Pancreas (tissue), 10 donors: ENCODE results near the gene MIER2. TPM values are rescaled to one million over a fixed set of nuclear protein-coding genes. Genes with fewer than 3 reads are reported as not detected.

Source experiments
- ATAC-seq, 4 donors: fragments of 200-7000 bp; cut with Tn5 transposase; one replicate each; pipeline versions ENCODE4 v1.8.0 to v1.9.1; 2020; ENCODE audit warnings: mild to moderate bottlenecking in 4 of 4, moderate library complexity in 4 of 4
- DNase-seq, 6 donors: peaks; one replicate each; pipeline ENCODE4 v3.0.0-alpha.2; 2020
- FAIRE-seq: peaks from 2 replicates; lab custom pipeline; 2012; peaks lifted over from hg19 to GRCh38; lab: Jason Lieb, UNC
- H3K27ac ChIP-seq, 4 donors: fragments of 200-600 bp; sonication (generic); 1 replicate in 3 of 4; 2 replicates in 1 of 4; pipeline versions ENCODE4 v1.5.0 to v1.8.0; 2020
- H3K27me3 ChIP-seq, 4 donors: fragments of 200-600 bp; one replicate each; pipeline ENCODE4 v1.8.0; 2021
- H3K36me3 ChIP-seq, 3 donors: fragments of 200-600 bp; sonication (generic) in 1 of 3; one replicate each; pipeline versions ENCODE4 v1.5.0 to v1.8.0; 2020 to 2021
- H3K4me1 ChIP-seq, 3 donors: fragments of 200-600 bp; one replicate each; pipeline ENCODE4 v1.8.0; 2021
- H3K4me3 ChIP-seq, 4 donors: fragments of 200-600 bp; sonication (generic) in 2 of 4; one replicate each; pipeline versions ENCODE4 v1.5.0 to v1.8.0; 2020 to 2021
- H3K9me3 ChIP-seq, 4 donors: fragments of 200-600 bp; one replicate each; pipeline ENCODE4 v1.8.0; 2021
- CTCF ChIP-seq, 4 donors: fragments of 200-600 bp; sonication (generic) in 3 of 4; IDR thresholded peaks; one replicate each; pipeline versions ENCODE4 v1.5.0 to v1.8.0; 2021; ENCODE audit warnings: antibody characterized with exemption in 4 of 4
- WGBS, 2 donors: extraction: QIAGEN DNeasy Blood & Tissue Kit; methylation state at CpG; one replicate each; pipeline ENCODE4 v1.1.7; 2013; 5-methylcytosine and 5-hydroxymethylcytosine counted together
- intact Hi-C, 3 donors: fragments of 100-400 bp; cut with DNase I; formaldehyde crosslinking; loops; one replicate each; pipeline versions ENCODE4 v1.11.1 to v1.14.2; 2022
- polyA plus RNA-seq, 2 donors: library from polyadenylated mRNA; stranded (reverse); fragments of 200-250 nt; gene quantifications; one replicate each; pipeline ENCODE4 v1.2.3, GENCODE V29; 2013
- total RNA-seq, 6 donors: library from RNA; stranded (reverse); fragmentation: NEBNext Ultra II Directional in 4 of 6; extraction: Animal tissue kit (Norgen Biotek cat#: 25700) in 4 of 6; gene quantifications; one replicate each; pipeline versions ENCODE4 v1.2.1 to v1.2.4, GENCODE V29; 2021 to 2023
- donor health status: healthy with polysubstance abuse.
- donor health status: DM: no; HTN: no; CAD: no; lungs with moderate emphysema.
- donor health status: DM: no; HTN: no; CAD: no.
- donor health status: control.
- donor health status: control.
- donor health status: Bipolar disorder and iron deficiency.
- donor health status: DM: yes; HTN: yes; CAD: no.
- donor health status: DM: no; HTN: no; CAD: no.
- donor health status: DM: no; HTN: no; CAD: no.
- donor health status: DM: yes; HTN: yes; CAD: no.

MIER2 gene
- total and polyA plus RNA-seq, 8 donors: 6.9 to 20.1 (median 9.9) TPM

DNA sequence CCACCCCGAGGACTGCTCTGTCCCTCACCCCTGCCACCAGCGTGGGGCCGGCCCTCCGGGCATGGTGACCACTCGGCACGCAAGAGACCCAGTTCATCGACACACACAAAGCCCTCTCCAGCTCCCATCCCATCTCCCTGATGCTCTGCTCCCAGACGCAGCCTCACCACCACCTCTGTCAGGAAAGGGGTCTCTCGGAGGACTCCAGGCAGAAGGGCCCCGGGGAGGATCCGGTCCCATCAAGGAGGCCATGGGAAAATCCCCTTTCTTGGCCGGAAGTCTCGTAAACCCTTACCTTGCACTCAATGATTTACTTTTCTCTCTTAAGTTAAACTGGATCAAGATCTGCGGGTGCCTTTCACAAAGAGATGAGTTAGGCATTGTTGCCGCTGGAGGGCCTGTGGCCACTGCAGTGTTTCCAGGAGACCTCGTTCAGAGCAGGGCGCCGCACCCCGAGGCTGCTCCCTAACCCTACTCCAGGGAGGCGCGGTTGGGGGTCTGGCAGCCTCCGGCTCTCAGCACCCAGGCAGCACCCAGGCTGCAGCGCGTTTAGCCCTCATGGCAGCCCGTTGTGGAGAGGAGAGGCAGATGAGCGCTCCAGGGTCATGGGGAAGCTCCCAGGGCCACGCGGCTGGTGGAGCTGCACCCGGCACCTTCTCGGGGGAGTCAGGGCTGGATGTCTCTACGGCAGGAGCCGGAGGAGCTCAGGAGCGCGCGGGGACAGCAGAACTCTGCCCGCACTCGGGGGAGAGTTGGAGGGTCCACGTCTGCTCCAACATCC is 33.4 kb upstream of the MIER2 start:
- ATAC-seq: peak in 1 of 4 donors; percentile 36
- intact Hi-C loops: no loop called here
- TF ChIP-seq CTCF (IDR thresholded peaks at IDR 0.05): no peak
- Histone ChIP-seq H3K4me1 (no peaks in the 10 kb centered on the region), H3K4me3 (no peak overlapping the region), H3K9me3 (no peaks in the 10 kb centered on the region), H3K36me3 (no peaks in the 10 kb centered on the region), H3K27me3 (peaks cover 0 to 4% (median 0%) of the 10 kb centered on the region in 4 donors), H3K27ac (no peak overlapping the region)
- DNase-seq: no peak
- FAIRE-seq: no peak
- 51 to 54% methylated on average over 38 of the region's 38 CpGs for WGBS, 2 donors

DNA sequence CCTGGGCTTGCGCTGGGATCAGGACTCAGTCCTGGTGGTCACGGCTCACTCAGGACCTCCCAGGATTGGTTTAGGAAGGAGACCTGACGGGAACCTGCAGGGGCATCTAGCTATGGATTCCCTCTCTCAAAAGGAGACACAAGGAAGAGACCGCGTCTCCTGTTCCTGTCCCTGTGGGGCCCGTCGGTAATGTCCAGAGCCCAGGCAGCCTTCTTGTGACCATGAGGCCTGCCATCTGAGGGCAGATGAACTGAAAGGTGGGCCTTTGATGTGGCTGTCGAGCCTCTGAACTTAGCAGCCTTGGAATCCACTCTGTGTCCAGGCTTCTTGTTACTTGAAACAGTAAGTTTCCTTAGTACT is 31.5 kb upstream of the MIER2 start:
- ATAC-seq: no peak

GRCh38 chr19:375395-376110 is 31.0 kb upstream of the MIER2 start:
- intact Hi-C loops: no loop called here
- TF ChIP-seq CTCF (IDR thresholded peaks at IDR 0.05): no peak
- H3K27me3 ChIP-seq: no peaks in the 10 kb centered on the region
- FAIRE-seq: no peak
- DNase-seq: no peak
- H3K9me3 ChIP-seq: no peaks in the 10 kb centered on the region
- no peak for ATAC-seq
- H3K4me3 ChIP-seq: no peak overlapping the region
- no peaks in the 10 kb centered on the region for H3K4me1 ChIP-seq
- H3K36me3 ChIP-seq: no peaks in the 10 kb centered on the region
- no peak overlapping the region for H3K27ac ChIP-seq
- WGBS, 2 donors: 54% methylated on average over 43 of the region's 43 CpGs

More for the DNA sequence above, 31.5 kb upstream of the MIER2 start:
- DNase-seq (no peak), FAIRE-seq (no peak)
- Histone ChIP-seq H3K4me3 (no peak overlapping the region), H3K27ac (no peak overlapping the region), H3K9me3 (no peaks in the 10 kb centered on the region), H3K27me3 (no peaks in the 10 kb centered on the region), H3K4me1 (no peaks in the 10 kb centered on the region), H3K36me3 (no peaks in the 10 kb centered on the region)
- WGBS, 2 donors: 79 to 83% methylated on average over 8 of the region's 8 CpGs
- TF ChIP-seq CTCF (IDR thresholded peaks at IDR 0.05): no peak
- intact Hi-C loops: no loop called here

DNA sequence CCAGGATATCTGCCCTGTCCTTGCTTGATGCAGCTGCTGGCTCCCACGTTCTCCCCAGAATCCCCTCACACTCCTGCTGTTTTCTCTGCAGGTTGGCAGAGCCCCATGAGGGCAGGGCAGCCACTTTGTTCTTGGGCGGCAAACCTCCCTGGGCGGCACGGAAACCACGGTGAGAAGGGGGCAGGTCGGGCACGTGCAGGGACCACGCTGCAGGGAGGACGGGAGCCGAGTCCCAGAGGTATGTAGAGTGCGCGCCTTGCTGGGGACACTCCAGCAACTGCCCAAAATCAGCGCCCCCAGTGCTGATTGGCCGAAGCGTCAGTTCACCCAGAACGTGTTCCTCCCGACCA is 30.3 kb upstream of the MIER2 start:
- no peak for TF ChIP-seq CTCF (IDR thresholded peaks at IDR 0.05)
- no peaks in the 10 kb centered on the region for H3K36me3 ChIP-seq
- H3K27ac ChIP-seq: no peak overlapping the region
- no peaks in the 10 kb centered on the region for H3K27me3 ChIP-seq
- ATAC-seq (no peak), DNase-seq (no peak), FAIRE-seq (no peak)
- intact Hi-C loops: no loop called here
- H3K4me3 ChIP-seq: no peak overlapping the region
- H3K4me1 ChIP-seq: no peaks in the 10 kb centered on the region
- WGBS, 2 donors: 50 to 53% methylated on average over 17 of the region's 17 CpGs
- H3K9me3 ChIP-seq: no peaks in the 10 kb centered on the region
